Astrocyte of the cerebellum (primary cell): Measurements from ENCODE around the gene IER3.

Source experiments
- DNase-seq: peaks from one replicate; pipeline ENCODE4 v3.0.0-alpha.2; 2011; ENCODE audit warnings: low read depth
- H3K4me3 ChIP-seq: 2 replicates; pipeline ENCODE4 v1.5.1; 2011; ENCODE audit warnings: mild to moderate bottlenecking, low read depth, low read length, moderate library complexity
- CTCF ChIP-seq: IDR thresholded peaks from 2 replicates; pipeline ENCODE4 v1.5.1; 2012; ENCODE audit warnings: low read length, low read depth, moderate library complexity, mild to moderate bottlenecking; ENCODE audit errors: missing control alignments
- in situ Hi-C: cut with HindIII; loops from 2 replicates; pipeline ENCODE4 v1.10.0; 2017; ENCODE audit warnings: low sequenced_read_pairs

The IER3 gene

GRCh38 chr6:30744054-30744805, at the start of gene IER3:
TSS of gene IER3 (minus strand) at chr6:30744547. CDS start at chr6:30744518, 29 bp downstream.
- in situ Hi-C loops = no loop called here
- peak within 1 kb of the TSS; percentile 79 for H3K4me3 ChIP-seq
- DNase-seq = peak; percentile 79
- TF ChIP-seq CTCF = peak; percentile 65

- no peak overlapping the region for H3K4me3 ChIP-seq
- no peak for TF ChIP-seq CTCF
- in situ Hi-C loops = no loop called here
- DNase-seq = no peak
These were observed 49.3 kb upstream of the IER3 start for GRCh38 chr6:30793521-30794194.

- no peak for DNase-seq
- no peak for TF ChIP-seq CTCF
- in situ Hi-C loops = no loop called here
- H3K4me3 ChIP-seq = no peak overlapping the region
These were observed 48.4 kb upstream of the IER3 start for GRCh38 chr6:30792786-30793185.

GRCh38 chr6:30790724-30791383, 46.5 kb upstream of the IER3 start:
- DNase-seq = no peak
- H3K4me3 ChIP-seq = no peak overlapping the region
- TF ChIP-seq CTCF = no peak
- in situ Hi-C loops = no loop called here

- no peak overlapping the region for H3K4me3 ChIP-seq
- in situ Hi-C loops = loop anchor here (10.0 kb wide), 1 partner anchor 55 kb away; no protein-coding TSS in a partner anchor
- no peak for TF ChIP-seq CTCF
- DNase-seq = no peak
These were observed 45.3 kb upstream of the IER3 start for GRCh38 chr6:30789606-30790005.

GRCh38 chr6:30787954-30788353, 43.6 kb upstream of the IER3 start:
- peak; percentile 37 for DNase-seq
- in situ Hi-C loops = loop anchor here (10.0 kb wide), 1 partner anchor 53 kb away; no protein-coding TSS in a partner anchor
- H3K4me3 ChIP-seq = no peak overlapping the region
- TF ChIP-seq CTCF = no peak
